Testis (tissue), 3 donors: ENCODE results near the gene NDOR1. TPM values are rescaled to one million over a fixed set of nuclear protein-coding genes. Genes with fewer than 3 reads are reported as not detected.

Experiments
- DNase-seq: peaks from one replicate; pipeline ENCODE4 v3.0.0-alpha.2; 2019
- H3K27ac ChIP-seq, 2 donors: fragments of 200-600 bp; sonication (generic); one replicate each; pipeline ENCODE4 v1.5.1; 2019
- H3K27me3 ChIP-seq: fragments of 200-600 bp; sonication (generic); one replicate; pipeline ENCODE4 v1.5.1; 2019
- H3K36me3 ChIP-seq: fragments of 200-600 bp; sonication (generic); one replicate; pipeline ENCODE4 v1.5.1; 2017; ENCODE audit warnings: low read depth; ENCODE audit errors: missing control alignments
- H3K4me1 ChIP-seq: fragments of 200-600 bp; sonication (generic); one replicate; pipeline ENCODE4 v1.5.1; 2019
- H3K4me3 ChIP-seq, 2 donors: fragments of 200-600 bp; sonication (generic); one replicate each; pipeline ENCODE4 v1.5.1; 2017 to 2019
- H3K9me3 ChIP-seq: fragments of 200-600 bp; sonication (generic); one replicate; pipeline ENCODE4 v1.5.1; 2017
- POLR2A ChIP-seq: fragments of 450-650 bp; IDR thresholded peaks from one replicate; pipeline ENCODE4 v1.6.1; 2017; ENCODE audit warnings: antibody characterized with exemption, mild to moderate bottlenecking, moderate library complexity
- WGBS, 2 donors: methylation state at CpG; one replicate each; pipeline ENCODE4 v1.1.5; 2018; 5-methylcytosine and 5-hydroxymethylcytosine counted together
- intact Hi-C: fragments of 100-400 bp; cut with DNase I; formaldehyde crosslinking; loops from one replicate; pipeline ENCODE4 v1.15.1; 2023; ENCODE audit warnings: low total_unique reads
- polyA plus RNA-seq: library from polyadenylated mRNA; stranded (reverse); fragments of 350-450 nt; fragmentation: Illumina TruSeq; extraction: RNeasy Lipid Tissue Mini Kit (QIAGEN cat#74804); gene quantifications from one replicate; pipeline ENCODE4 v1.2.3, GENCODE V29; 2014; ENCODE audit warnings: low read depth, low replicate concordance; ENCODE audit not compliant: insufficient read depth
- total RNA-seq, 2 donors: library from RNA; depleted of rRNA; stranded (reverse); fragments of >200 nt; gene quantifications; one replicate each; pipeline ENCODE4 v1.2.3, GENCODE V29; 2016
- TF ChIP-seq, protein P1 (sequence below), 3 experiments: fragments of 450-650 bp in 2 of 3; fragments of 200-600 bp in 1 of 3; sonication (generic) in 1 of 3; IDR thresholded peaks; one replicate each; pipeline ENCODE4 v1.5.1; 2016 to 2019; ENCODE audit warnings: antibody characterized with exemption in 3 of 3, mild to moderate bottlenecking in 2 of 3, moderate library complexity in 1 of 3

The NDOR1 gene
- total and polyA plus RNA-seq, 3 donors from 2014 or later: 21.9 to 29.1 (median 27.5) TPM

DNA sequence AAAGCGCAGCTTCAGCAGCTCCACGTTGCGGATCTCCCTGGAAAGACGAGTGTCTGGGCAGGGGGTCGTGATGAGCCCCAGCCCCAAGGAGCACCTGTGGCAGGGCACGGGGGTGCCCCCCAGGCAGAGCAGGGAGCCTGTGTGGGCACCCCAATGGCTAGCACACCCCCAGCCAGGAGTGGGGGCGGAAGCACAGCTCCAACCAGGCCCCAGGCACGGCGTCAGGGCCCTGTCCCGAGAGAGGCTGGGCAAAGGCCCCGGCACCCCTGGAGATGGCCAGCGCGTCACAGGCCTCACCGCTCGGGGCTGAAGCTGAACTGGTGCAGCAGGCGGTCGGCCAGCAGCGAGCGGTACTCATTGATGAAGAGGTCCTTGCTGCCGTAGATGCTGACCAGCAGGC lies 25.0 kb upstream of the NDOR1 start:
- H3K27ac ChIP-seq: no peak overlapping the region
- no peaks in the 10 kb centered on the region for H3K4me1 ChIP-seq
- intact Hi-C loops: no loop called here
- no peak for DNase-seq
- no peaks in the 10 kb centered on the region for H3K36me3 ChIP-seq
- no peaks in the 10 kb centered on the region for H3K9me3 ChIP-seq
- TF ChIP-seq POLR2A: no peak
- TF ChIP-seq, protein P1, sequence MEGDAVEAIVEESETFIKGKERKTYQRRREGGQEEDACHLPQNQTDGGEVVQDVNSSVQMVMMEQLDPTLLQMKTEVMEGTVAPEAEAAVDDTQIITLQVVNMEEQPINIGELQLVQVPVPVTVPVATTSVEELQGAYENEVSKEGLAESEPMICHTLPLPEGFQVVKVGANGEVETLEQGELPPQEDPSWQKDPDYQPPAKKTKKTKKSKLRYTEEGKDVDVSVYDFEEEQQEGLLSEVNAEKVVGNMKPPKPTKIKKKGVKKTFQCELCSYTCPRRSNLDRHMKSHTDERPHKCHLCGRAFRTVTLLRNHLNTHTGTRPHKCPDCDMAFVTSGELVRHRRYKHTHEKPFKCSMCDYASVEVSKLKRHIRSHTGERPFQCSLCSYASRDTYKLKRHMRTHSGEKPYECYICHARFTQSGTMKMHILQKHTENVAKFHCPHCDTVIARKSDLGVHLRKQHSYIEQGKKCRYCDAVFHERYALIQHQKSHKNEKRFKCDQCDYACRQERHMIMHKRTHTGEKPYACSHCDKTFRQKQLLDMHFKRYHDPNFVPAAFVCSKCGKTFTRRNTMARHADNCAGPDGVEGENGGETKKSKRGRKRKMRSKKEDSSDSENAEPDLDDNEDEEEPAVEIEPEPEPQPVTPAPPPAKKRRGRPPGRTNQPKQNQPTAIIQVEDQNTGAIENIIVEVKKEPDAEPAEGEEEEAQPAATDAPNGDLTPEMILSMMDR (IDR thresholded peaks at IDR 0.05): no peak
- WGBS, 2 donors: 95% methylated on average over 4 to 20 of the region's 20 CpGs
- no peaks in the 10 kb centered on the region for H3K27me3 ChIP-seq
- no peak overlapping the region for H3K4me3 ChIP-seq

DNA sequence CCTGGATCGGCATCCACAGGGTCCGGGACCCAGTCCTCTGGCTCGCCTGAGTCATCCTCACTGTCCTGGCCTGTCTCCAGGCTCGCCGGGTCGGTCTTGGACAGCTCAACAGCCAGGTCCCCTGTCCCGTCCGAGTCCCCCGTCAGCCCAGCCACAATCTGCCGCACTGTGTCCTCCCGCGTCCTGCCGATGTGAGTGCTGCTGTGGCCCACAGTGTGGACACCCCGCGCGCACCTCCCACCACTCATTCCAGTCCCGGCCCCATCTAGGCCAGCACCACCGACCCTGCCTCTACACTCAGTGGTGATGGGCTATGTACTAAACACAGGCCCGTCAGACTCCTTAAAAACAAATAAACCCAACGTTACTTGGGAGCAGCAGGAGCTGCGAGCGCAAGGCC lies 23.8 kb upstream of the NDOR1 start:
- 94 to 95% methylated on average over 15 to 22 of the region's 22 CpGs for WGBS, 2 donors

DNA sequence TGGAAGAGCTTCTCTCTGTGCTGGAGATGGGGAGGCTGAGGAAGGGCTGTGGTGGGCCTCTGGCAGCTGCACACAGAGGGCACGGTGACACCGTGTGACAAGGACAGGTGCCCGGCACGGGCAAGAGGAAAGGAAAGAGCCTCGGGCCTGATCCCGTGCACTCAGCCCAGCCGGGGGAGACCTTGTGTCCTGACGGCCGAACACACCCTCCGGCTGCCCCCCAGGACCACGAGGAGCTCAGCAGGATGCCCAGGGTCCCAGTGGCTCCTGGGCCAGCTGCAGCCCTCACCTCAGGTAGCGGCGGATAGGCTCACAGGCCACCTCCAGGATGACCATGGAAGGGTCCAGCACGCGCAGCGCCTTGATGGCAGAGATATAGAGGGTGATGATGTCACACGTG lies 22.7 kb upstream of the NDOR1 start:
- no peak overlapping the region for H3K27ac ChIP-seq
- TF ChIP-seq, protein P1 (IDR thresholded peaks at IDR 0.05): no peak
- no peak overlapping the region for H3K4me3 ChIP-seq
- H3K36me3 ChIP-seq: no peaks in the 10 kb centered on the region
- peaks cover 16% of the 10 kb centered on the region for H3K4me1 ChIP-seq
- 89 to 91% methylated on average over 10 to 17 of the region's 17 CpGs for WGBS, 2 donors
- H3K27me3 ChIP-seq: no peaks in the 10 kb centered on the region
- intact Hi-C loops: no loop called here
- H3K9me3 ChIP-seq: no peaks in the 10 kb centered on the region
- DNase-seq: no peak

More for the DNA sequence above, 23.8 kb upstream of the NDOR1 start:
- Histone ChIP-seq H3K27me3 (no peaks in the 10 kb centered on the region), H3K36me3 (no peaks in the 10 kb centered on the region), H3K4me3 (no peak overlapping the region), H3K4me1 (peaks cover 5% of the 10 kb centered on the region), H3K27ac (no peak overlapping the region), H3K9me3 (no peaks in the 10 kb centered on the region)
- TF ChIP-seq, protein P1 (IDR thresholded peaks at IDR 0.05): no peak
- TF ChIP-seq POLR2A: no peak
- no peak for DNase-seq
- intact Hi-C loops: no loop called here

DNA sequence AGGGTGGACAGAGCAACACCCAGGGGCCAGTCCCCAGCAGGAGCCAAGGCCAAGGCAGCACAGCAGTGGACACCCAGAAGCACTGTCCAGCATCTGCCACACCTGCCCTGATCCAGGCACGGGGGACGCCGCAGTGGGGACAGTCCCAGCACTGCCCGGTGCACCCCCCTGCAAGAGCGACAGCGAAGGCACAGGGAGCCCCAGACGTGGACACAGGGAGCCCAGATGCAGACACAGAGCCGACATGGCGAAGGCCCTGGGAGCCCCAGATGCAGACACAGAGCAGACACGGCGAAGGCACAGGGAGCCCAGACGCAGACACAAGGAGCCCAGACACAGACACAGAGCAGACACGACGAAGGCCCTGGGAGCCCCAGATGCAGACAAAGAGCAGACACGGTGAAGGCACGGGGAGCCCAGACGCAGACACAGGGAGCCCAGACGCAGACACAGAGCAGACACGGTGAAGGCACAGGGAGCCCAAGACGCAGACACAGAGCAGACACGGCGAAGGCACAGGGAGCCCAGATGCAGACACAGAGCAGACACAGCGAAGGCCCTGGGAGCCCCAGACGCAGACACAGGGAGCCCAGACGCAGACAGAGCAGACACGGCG lies 21.4 kb upstream of the NDOR1 start:
- no peak for TF ChIP-seq POLR2A
- TF ChIP-seq, protein P1 (IDR thresholded peaks at IDR 0.05): no peak
- no peak overlapping the region for H3K27ac ChIP-seq
- 94% methylated on average over 25 to 27 of the region's 27 CpGs for WGBS, 2 donors
- H3K4me3 ChIP-seq: no peak overlapping the region
- H3K27me3 ChIP-seq: no peaks in the 10 kb centered on the region
- no peaks in the 10 kb centered on the region for H3K36me3 ChIP-seq
- H3K9me3 ChIP-seq: no peaks in the 10 kb centered on the region
- peaks cover 16% of the 10 kb centered on the region for H3K4me1 ChIP-seq
- no peak for DNase-seq
- intact Hi-C loops: no loop called here
